B cell (primary cell): ENCODE data around the gene DCDC2C.

ENCODE experiments used
- CTCF ChIP-seq: fragments of 200-600 bp; IDR thresholded peaks from one replicate; pipeline ENCODE4 v1.8.0; 2022; ENCODE audit warnings: antibody characterized with exemption, mild to moderate bottlenecking
- EZH2 ChIP-seq: IDR thresholded peaks from 2 replicates; pipeline ENCODE4 v1.6.1; 2012; ENCODE audit warnings: borderline replicate concordance, low read depth, mild to moderate bottlenecking, moderate library complexity, low read length; ENCODE audit not compliant: insufficient read depth, poor library complexity, severe bottlenecking

GRCh38 chr2:3789256-3789655 lies 85.9 kb downstream of the DCDC2C start:
- TF ChIP-seq CTCF = no peak
- no peak for TF ChIP-seq EZH2
